ENCODE results near the gene RCSD1.

The RCSD1 gene

GRCh38 chr1:167645140-167645541 lies 15.1 kb downstream of the RCSD1 start:
- DNase-seq, result no peak

DNA sequence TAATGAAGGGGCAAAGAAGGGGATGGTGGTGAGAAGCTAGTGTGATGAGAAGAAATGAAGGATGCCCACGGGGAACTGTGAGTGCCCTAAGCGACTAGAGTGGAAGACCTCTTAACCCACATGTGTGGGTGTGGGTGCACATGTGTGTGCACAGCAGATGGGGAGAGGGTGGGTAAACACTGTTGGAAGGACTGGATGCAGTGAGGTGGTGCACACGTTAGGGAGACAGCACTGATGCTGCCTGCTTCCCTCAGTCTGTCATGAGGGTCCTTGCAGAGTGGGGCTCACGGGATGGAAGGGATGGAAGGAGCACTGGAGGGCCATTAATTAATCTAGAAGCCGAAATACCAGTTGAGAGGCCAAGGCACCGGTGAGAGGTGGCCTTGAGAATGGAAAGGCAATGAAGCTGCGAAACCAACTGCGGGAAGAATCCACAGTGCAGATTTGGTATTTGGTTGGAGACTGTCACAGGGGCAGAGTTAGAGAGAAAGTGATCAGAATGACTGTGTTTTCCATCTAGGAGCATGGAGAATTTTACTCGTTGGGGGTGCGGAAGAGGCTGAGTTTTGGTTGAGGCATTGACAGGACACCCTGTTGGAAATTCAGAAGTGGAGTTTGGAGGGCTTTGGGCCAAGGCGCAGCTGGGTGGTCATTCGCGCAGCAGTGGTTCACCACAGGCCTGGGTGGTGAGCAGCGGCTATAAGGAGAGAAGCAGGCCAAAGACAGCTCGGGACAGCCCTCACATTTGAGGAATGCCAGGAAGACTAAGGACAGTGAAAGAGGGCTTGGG lies 15.8 kb downstream of the RCSD1 start:
- DNase-seq, result no peak

DNA sequence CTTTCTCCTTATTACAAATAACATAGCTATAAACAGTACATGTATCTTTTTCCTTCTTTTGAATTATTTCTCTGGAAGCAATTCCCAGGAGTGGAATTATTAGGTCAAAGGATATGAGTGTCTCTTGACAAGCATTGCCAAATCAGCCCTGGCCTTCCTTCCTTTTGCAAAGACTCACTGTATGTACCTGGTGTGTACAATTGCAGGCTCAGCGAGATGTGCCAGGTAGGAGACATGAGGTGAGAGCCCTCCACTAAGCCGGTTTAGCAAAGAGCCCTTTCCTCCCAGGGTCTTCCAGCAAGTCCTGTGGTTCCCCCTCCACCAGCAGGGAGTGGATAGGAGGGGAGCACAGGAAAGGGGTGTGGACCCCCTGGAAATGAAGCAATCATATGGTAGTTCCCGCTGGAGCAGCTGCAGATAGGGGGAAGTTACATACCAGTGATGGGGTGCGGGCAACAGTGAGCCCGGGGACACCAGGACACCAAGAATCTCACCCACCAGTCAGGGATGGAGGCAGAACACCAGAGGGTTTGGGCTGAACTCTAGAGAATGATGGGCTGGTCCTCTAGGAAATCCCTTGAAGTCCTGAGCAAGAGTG lies 18.3 kb downstream of the RCSD1 start:
- DNase-seq, result no peak

DNA sequence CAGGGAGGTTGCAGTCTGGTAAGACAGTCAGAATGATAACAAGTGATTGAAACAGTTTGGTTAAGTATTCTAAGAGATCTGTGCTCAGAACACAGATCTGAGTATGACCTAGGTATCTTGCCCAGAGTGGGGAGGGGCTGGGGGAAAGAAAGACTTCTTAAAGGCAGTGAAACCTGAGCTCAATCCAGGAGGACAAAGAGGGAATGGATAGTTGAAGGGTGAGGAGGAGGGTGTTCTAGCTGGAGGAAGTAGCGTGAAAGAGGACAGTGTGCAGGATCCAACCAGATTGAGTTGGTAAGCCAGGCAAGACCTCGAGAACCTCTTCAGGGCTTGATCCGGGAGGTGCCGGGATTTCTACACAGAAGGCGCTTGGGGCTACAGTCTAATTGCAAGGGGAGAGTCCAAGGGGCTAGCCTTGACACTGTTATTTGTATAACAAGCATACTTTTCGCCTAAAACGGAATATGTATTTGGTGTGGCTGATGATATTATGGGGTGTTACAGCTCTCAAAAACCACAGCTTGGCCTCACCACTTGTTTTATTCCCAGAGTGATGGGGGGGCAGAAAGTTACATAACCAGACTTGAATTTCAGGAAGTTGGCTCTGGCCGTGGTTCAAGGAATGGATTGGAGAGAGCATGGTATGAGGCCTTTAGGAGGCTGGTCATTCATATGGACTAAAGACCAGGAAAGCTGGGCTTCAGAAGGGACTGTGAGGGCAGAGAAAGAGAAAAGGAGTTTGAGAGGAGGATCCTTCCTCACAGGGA lies 19.1 kb downstream of the RCSD1 start:
- DNase-seq, result no peak

DNA sequence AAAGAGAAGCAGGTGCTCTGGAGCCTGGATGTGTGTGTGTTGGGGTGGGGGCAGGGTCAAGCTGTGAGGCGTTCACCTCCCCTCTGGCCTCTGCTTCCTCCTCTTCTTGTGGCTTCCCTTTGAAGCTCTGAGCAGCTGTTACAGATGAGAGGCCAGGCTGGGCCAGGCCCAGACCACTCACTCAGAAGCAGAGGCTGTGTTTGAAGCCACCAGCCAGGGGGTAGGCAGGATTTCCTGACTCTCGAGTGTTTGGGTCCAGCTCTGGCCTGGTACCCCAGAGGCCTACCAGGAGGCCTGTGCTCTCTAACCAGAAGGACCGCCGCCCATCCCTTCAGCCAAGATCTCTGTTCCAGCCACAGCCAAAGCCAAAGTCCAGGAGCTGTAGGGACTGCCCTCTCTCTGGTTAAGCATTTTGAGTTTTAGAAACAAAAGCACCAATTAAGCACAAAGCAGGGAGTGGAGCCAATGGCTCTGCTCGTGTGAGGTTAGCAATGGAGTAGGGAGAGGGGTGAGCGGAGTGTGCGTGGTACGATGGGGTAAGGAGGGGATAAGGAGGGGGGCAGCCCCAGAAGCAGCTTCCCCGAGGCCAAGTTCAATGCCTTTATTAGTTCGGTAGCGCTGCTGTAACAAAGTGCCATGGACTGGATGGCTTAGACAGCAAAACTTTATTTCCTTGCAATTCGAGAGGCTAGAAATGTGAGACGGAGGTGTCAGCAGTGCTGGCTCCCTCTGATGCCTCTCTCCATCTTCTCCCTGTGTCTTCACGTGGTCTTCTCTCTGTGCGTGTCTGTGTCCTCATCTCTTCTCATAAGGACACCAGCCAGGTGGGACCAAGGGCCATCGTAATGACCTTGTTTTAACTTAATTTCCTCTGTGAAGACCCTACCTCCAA lies 20.5 kb downstream of the RCSD1 start:
- DNase-seq, result no peak

GRCh38 chr1:167651161-167651693 lies 21.2 kb downstream of the RCSD1 start:
- DNase-seq, result no peak

DNA sequence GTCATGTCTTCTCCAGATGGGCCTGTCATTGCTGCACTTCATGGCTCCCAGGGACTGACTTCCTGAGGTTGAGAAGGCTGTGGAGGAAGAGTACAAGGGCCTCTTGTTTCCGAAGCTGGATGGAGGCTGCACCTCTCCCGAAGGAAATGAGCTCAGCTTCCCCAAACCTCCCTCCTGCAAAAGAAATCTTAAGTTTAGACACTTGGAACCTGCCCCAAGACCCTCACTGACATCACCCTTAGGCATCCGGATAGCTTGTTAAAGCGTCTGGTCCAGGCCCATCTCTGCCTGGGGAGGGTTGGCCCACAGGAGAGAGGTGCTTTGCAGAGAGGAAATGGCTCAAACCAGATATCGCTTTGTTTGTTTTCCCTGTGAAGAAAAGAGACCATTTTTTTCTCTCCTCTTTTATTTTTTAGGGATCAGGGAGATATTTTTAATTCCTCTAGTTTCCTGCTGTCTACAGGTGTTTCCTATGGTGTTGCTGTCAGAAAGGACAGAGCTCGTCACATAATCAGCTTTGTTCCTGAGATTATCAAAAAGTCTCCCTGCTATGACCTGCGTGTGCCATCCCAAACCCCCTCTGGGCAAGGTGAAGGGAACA lies 25.0 kb downstream of the RCSD1 start:
- DNase-seq, result no peak

GRCh38 chr1:167656657-167657056 lies 26.6 kb downstream of the RCSD1 start:
- DNase-seq, result no peak

DNA sequence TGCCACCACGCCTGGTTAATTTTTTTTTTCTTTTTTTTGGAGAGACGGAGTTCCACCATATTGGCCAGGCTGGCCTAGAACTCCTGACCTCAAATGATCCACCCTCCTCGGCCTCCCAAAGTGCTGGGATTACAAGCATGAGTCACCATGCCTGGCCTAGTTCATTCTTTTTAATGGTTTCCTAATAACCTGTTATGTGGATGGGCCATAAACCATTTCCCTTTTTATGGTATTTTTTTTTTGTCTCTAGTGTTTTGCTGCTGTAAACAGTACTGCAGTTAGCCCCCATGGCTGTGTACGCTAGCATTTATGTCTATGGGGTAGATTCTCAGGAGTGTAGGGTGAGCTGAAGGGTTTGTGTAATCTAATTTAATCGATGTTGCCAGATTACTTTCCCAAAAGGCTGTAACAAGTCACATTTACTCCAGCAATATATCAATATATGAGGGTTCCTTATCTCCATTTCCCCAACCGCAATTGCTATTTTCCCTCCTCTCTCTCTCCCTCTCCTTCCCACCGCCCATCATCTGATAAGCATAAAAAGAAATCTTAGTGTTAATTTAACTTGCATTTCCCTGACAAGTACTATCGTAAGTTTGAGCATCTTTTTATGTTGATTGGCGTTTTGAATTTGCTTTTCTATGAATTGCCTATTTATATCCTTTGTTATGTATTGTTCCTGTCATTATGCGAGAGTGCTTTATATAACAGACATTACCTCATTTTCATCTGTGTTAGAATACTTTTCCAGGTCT lies 28.7 kb downstream of the RCSD1 start:
- no peak for DNase-seq

GRCh38 chr1:167659450-167659849 lies 29.4 kb downstream of the RCSD1 start:
- no peak for DNase-seq

GRCh38 chr1:167659881-167660280 lies 29.8 kb downstream of the RCSD1 start:
- no peak for DNase-seq

DNA sequence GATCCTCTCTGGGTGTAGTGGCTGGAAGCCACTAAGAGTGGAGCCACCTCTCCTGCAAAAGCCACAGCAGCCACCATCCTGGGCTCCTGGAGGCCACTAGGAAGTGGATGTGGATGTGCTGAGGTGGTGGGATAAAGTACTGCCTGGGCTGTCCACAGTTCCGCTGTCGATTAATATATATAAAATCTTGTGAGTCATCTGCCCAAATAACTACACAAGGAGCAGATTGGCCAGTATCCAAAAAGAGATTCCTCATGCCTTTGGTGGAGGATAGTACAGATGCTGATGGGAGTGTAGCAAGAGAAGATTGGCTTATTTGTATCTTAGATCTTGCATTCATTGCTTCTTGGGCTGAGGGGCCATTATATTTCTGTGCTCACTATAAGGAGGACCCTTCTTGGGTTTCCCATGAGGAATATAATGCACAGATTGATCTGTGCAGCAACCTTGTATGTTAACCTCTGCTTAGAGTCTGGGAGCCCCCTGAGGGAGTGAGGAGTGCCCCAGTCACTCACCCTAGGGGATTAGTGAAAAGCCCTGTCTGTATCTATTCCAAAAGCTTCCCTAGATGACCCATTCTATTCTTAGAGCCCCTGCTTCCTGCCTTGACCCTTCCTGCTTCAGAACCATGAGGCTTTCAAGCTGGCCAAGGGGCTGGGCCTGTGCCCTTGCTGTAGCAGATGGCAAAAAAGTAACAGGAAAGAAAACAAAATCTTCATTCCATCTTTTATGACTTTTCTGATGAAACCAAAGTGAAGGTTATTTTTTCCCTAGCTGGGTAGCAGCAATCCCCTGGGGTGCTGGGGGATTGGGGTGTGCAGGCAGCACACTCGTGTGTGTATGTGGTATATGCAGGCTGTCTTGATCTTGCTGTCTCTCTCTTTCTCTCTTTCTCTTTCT lies 31.7 kb downstream of the RCSD1 start:
- no peak for DNase-seq

GRCh38 chr1:167663002-167663772 lies 33.2 kb downstream of the RCSD1 start:
- DNase-seq, result no peak

GRCh38 chr1:167665469-167665868 lies 35.4 kb downstream of the RCSD1 start:
- DNase-seq, result no peak

DNA sequence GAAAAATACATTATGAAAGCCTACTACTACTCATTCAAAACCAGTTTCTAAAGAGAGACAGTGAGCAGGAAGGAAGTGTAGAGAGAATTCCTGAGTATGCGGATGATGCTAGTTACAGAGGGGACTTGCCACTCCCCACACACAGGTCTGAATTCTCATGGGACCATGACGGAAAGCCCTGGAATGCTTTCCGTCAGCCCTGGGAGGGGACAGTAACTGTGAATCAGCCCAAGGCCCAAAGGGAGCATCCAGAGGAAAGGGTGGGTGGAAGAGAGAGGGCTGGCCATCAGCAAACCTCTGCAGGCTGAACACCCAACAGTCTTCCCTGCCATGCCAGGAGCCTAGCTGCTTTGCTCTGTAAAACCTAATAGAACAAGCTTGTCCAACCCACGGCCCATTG lies 36.4 kb downstream of the RCSD1 start:
- DNase-seq, result no peak

DNA sequence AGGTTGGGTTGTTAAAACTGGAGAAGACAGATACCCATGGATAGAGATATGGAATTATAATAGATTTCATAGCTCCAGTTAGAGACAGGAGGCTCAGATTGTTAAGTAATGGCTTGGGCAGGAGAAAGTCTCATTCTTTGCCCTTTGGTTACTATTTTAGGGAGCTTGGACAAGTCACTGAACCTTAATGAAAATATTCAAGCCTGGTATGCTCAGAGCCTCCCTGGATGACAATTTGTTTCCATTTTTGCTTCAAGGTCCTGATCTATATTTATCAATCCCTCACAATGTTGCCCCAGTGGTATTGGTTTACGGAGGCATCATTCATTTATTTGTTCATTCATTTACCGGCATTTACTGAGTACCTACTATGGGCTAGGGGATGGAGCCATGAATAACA lies 37.5 kb downstream of the RCSD1 start:
- DNase-seq, result no peak

DNA sequence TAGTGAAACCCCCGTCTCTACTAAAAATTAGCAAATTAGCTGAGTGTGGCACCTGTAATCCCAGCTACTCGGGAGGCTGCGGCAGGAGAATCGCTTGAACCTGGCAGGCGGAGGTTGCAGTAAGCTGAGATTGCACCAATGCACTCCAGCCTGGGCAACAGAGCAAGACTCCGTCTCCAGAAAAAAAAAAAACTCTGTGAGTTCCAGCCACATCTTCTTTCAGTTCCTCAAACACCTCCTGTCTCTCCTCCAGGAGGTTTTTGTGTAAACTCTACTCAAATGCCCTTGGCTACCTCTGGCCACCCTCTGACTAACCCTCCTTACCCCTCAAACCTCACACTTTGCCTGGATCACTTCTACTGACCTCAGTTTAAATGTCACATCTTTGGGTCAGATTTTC lies 38.1 kb downstream of the RCSD1 start:
- no peak for DNase-seq

DNA sequence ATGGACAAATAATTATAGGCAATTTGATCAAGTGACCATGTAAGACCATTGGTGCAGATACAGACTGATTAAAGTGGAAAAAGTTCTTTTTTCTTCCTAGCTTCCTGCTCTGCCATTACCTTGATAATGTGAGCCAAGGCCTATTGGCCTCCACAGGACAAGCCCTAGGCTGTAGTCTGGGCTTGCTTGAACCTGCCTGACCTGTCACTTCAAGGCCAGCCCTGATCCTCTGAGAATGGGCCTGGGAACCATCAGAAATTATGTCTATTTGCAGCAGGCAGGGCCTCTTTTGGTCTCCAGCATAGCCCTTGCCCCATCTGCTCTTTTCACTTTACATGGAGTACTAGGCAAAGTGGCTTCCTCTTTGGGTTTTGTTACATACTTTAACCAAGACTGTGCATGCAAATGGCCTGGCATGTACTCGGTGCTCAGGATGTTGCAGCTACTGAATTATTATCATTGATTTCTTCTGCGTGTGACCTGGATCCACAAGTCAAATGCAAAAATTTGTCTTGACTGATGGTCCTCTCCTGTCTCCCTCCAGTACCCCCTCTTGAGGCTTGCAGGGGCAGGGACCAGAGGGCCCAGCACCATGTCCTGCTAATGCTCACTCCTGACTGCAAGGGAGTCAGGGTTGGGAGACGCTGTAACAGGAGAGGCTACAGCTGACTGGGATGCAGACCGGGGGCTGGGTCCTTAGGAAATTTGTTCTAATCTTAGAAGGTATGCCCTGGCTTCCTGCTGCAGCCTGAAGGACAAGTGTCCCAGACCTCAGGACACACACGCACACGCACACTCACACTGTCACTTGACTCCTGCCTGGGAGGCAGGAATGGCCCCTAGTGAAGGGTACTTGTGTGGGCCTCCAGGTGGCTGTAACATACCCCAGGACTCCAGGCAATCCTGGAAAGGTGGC lies 39.4 kb downstream of the RCSD1 start:
- DNase-seq, result no peak
